SU-DHL-6 (cell line): ENCODE measurements around the gene SLC13A2.

Experiments
- CTCF ChIP-seq: fragments of 200-600 bp; sonication (generic); IDR thresholded peaks from one replicate; pipeline ENCODE4 v1.5.1; 2017; ENCODE audit warnings: antibody characterized with exemption, mild to moderate bottlenecking, low read length, moderate library complexity; ENCODE audit not compliant: insufficient read depth, poor library complexity, severe bottlenecking
- EZH2phosphoT487 ChIP-seq: fragments of 200-600 bp; sonication (generic), shearing (Covaris generic); conservative IDR thresholded peaks from 2 replicates; pipeline ENCODE4 v1.6.1; 2018; ENCODE audit warnings: mild to moderate bottlenecking, antibody characterized with exemption, low read length, moderate library complexity, mixed read lengths

- no peak for TF ChIP-seq CTCF
- no peak for TF ChIP-seq EZH2phosphoT487
Observed at GRCh38 chr17:28530250-28530649, 56.8 kb downstream of the SLC13A2 start.
